GM18873 (cell line): ENCODE data around the gene CCDC122.
"Not testable (repeated sequence)": the region's sequence is repeated elsewhere in the genome, so short reads cannot be mapped to it uniquely, and the experiment has no call there.

ENCODE experiments used
- ATAC-seq: cut with Tn5 transposase; IDR thresholded peaks from one replicate; pipeline ENCODE4 v1.9.1; 2021; ENCODE audit warnings: mild to moderate bottlenecking, moderate library complexity, moderate number of reproducible peaks; ENCODE audit not compliant: unreplicated experiment, low FRiP score

Gene CCDC122

DNA sequence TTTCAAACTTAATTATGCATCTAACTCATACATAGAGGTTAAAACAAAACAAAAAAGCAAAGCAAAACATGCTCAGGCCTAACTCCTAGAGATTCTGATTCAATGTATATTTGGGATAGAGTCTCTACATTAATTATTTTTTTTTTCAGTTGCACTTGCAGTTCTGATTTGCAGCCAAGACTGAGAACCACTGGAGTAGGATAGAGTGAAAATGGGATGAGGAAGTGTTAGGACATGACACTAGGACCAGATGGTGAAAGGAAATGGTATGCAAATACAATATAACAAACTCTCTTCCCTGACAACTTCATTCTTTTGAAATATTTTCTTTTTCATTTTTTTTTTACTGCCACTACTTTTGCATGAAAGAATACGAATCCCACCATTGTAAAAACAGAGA lies 1.8 kb downstream of the CCDC122 start:
- no peak for ATAC-seq

- ATAC-seq = no peak
Observed at GRCh38 chr13:43877326-43877725, 2.2 kb downstream of the CCDC122 start.

DNA sequence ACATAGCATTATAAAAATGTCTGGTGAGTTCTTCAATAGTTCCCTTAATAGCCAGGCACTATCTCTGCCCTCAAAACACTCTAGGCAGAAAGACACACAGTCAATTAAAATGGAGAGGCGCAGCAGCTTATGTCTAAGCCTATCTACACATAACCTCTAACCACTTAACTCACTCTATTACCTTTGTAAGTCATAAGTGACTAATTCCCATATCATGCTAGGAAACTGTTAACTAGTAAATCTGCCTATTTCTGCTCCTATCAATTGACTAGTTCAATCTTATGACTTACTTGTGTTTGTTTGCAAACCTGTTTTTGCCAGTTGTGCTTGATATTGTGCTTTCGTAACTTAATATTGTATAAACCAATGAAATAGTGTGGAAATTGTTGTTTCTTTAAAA lies 3.2 kb downstream of the CCDC122 start:
- no peak for ATAC-seq

DNA sequence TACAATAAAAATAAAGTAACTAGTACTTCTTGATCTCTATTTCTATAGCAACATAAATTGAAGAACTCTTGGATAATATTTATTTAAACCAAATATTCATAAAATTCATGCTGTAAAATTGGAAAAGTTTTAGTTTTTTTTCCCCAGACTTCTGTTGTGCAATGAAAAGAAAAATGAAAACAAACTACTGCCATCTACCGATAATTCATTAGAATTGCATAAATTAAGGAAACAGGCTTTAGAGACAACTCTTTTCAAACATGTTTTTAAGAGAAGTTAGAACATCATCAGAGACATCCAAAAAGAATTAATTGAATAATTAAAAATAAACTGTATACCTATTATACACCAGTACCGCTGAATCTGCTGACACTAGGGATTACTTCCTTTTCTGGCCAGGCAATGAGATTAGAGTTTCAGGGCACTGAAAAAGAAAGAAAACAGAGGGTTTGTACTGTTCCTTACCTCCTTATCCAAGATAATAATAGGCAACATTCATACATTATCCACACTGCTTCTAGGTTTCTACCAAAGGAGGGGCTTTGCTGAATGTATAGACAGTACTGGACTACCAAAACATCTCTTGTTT lies 4.9 kb downstream of the CCDC122 start:
- ATAC-seq = no peak

- no peak for ATAC-seq
Observed at GRCh38 chr13:43872181-43872580, 7.4 kb downstream of the CCDC122 start.

DNA sequence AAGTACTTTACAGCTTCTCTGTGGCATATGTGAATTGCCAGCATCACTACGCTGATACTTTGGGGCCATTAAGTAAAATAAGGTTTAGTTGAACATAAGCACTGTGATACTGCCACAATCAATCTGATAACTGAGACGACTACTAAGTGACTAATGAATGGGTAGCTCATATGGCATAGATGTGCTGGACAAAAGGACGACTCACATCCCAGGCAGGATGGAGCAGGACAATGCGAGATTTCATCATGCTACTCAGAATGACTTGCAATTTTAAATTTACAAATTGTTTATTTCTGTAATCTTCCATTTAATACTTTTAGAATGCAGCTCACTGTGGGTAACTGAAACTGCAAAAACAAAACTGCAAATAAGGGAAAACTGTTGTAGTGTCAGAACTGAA lies 13.6 kb downstream of the CCDC122 start:
- no peak for ATAC-seq

DNA sequence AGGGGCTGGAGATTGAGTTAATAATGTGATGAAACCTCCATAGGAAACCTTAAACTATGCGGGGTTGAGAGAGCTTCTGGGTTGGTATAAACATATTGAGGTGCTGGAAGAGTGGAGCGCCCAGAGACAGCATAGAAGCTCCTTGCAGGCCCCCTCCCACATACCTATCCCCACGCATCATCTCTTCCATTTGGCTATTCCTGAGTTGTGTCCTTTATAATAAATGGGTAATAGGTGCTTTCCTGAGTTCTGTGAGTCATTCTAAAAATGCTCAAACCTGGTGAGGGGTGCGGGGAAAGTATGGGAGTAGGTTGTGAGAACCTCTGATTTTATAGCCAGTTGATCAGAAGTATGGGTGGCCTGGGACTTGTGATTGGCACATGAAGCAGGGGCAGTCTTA lies 14.6 kb downstream of the CCDC122 start:
- ATAC-seq = no peak

- no peak for ATAC-seq
Observed at GRCh38 chr13:43861863-43862262, 17.7 kb downstream of the CCDC122 start.

GRCh38 chr13:43852923-43853404 lies 26.6 kb downstream of the CCDC122 start:
- ATAC-seq = no peak

GRCh38 chr13:43850873-43851272 lies 28.7 kb downstream of the CCDC122 start:
- ATAC-seq = no peak

DNA sequence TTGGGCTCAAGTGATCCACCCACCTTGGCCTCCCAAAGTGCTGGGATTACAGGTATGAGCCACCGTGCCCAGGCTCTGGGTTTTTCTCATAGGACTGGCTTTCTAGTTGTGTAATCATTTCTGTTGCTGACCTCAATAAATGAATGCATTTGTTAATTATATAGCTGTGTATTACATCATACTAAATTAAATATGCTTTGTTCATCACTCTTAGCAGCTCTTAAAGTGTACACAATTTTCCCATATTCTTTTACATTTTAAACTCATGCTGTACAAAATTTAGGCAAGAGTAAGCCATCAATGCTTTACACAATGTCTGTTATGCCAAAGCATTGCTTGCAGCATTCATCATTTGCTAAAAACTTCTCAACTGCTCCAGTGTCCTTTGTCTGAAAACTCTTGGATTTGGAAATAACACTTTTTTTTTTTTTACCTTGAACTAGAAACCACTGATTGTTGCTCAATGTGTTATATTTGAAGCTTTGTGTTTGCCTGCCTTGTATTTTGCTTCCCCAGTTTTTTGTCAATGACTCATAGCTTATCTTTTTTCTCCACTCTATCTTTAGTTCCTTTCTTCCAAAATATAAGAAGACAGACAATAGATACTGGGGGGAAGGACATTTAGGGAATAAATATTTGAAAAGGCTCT lies 31.4 kb downstream of the CCDC122 start:
- no peak for ATAC-seq

- ATAC-seq = no peak
Observed at GRCh38 chr13:43846496-43847158, 32.9 kb downstream of the CCDC122 start.

DNA sequence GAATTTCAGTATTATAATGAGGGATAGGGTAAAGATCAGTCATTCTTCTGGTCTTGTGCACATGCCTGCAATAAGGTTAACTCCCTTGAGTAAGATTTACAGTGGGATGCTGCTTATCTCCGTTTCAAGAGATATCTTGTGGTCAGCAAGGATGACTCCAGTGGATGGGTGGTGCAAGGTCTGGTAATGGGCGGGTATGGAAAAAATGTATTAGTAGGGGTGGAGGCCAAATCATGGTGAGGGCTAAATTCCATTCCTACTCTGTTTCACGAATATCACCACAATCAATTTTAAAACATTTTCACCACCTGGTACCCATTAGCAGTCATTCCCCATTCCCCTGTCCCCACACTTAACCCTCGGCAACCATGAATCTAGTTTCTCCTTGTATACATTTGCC lies 40.6 kb downstream of the CCDC122 start:
- no peak for ATAC-seq

DNA sequence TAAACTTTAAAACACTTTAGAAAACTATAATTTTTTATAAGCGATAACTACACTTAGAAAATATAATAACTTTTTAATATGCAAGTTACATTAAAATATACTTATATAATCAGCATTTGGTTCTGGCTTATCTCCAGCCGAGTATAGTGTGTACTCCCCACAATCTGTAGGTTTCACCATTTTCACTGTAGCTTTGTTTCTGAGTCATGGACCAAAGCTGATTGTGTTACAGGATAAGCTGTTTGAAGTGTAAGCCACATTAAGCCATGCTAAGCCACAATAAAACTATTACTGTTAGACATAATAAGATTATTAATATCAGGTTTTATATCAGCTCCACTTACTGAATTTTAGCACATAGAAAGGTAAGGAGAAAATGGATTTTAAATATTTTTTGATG lies 43.8 kb downstream of the CCDC122 start:
- ATAC-seq = no peak

DNA sequence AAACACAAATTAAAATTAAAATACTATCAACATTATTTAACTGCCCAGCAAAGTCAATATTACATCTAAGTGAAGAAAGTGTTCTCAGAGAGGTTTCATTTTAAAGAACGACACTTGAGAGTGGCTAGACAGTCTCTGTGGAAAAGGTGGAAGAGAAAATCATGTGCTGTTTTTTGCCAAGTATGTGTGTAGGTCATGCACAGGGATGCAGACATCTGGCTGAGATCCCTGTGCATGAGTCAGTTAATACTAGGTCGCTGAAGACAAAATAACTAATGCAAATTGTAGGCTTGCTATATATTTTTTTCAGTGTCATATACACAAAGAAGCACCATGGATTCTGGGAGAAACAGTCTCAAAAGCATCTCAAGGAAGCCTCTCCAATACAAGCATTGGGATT lies 48.5 kb downstream of the CCDC122 start:
- no peak for ATAC-seq

DNA sequence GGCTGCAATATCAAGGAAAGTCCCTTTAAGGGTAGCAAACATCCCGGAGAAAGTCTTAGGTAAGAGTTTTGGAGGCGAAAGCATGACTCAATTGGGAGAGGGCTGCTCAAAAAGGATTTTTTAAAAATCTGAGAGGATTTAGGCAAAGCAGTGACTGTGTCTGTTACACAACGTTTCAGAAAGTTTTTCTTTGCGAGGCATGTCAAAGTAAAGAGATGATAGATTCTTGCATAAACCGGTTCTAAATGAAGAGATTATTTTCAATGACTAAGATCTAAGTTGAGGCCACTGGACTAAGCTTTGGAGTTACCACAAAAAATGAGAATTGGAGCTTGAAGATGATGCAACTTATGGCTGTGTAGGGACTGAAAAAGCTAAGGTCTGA lies 49.1 kb downstream of the CCDC122 start:
- ATAC-seq = no peak

GRCh38 chr13:43824656-43825055 lies 54.9 kb downstream of the CCDC122 start:
- ATAC-seq = not testable (repeated sequence)

DNA sequence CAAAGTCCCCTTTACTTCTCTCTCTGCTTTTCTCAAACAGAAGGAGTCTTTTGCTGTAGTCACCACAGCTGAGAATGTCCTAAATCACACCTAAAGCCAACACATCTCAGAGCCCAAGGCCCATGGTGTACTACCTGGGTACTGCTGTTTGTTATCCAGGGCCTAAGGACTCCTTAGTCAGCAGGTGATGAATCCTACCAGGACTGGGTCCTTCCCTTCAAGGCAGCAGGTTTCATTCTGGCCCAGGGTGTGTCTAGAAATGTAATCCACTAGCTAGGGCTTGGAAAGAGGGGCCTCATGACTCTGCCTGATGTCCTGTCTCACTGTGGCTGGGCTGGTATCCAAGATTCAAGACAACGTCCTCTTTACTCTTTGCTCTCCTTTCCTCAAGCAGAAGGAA lies 56.6 kb downstream of the CCDC122 start:
- ATAC-seq = no peak

GRCh38 chr13:43816401-43816889 lies 63.1 kb downstream of the CCDC122 start:
- ATAC-seq = no peak

GRCh38 chr13:43815204-43815603 lies 64.3 kb downstream of the CCDC122 start:
- no peak for ATAC-seq

- no peak for ATAC-seq
Observed at GRCh38 chr13:43808676-43809075, 70.9 kb downstream of the CCDC122 start.

DNA sequence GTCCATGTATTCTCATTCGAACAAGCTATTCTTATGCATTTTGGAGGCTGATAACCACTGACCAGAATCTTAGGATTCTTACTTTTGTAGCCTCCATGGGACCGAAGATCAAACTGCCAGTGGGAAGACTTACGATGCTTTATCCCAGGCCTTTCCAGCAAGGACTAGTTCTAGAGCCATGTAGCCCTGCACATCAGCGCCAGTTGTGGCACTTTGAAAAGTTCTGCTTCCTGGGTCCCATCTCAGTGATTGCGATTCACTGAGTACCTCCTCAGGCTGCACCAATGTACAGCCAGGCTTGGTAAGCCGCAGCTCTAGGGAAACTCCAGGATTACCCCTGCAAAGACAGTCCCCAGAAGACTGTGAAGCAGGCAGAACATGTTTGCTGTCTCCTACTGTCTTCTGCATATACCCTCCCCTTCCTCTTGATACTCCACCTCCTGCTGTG lies 73.8 kb downstream of the CCDC122 start:
- ATAC-seq = no peak
